ENCODE results near the gene MYMX.

The MYMX gene

DNA sequence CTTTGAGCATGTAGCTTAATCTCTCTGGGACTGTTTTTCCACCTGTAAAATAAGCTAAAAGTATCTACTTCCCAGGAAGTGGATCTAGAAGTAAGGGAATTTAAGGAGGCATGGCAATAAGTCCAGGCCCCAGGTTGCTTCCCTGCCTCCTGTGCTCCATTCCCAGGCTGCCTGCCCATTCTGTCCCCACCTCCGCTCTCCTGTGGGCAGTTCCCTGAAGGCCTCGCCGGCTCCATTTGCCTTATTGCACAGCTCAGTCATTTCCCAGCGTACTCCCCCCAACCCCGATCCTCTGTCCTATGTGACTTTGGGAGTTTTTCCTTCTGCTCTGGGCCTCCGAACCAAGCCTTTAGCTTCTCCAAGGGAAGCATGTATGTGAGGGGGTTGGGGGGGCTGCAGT, 11.3 kb downstream of the MYMX start:
- ChIA-PET CTCF (interaction anchor here (0.5 to 11.1 kb wide), 8 partner anchors 8 to 128 kb away, joined by 3 to 148 read pairs (median 6); no protein-coding TSS in a partner anchor), POLR2A (interaction anchor here (0.6 to 2.0 kb wide), 3 partner anchors 9 to 21 kb away, joined by 4 to 14 read pairs (median 4); partner anchors contain the start of gene HSP90AB1)
- no peak for TF ChIP-seq PRDM1 (tag by site-specific recombination; IDR thresholded peaks at IDR 0.05)
- Histone ChIP-seq H3K27ac (ENCODE audit: extremely low read depth, low read depth, low read length) (no peak overlapping the region), H3K36me3 (ENCODE audit: control insufficient read depth in 2 of 2, insufficient read depth in 1 of 2, low read length in 2 of 2) (peaks cover 0 to 47% of the 10 kb centered on the region in 2 experiments; a peak in 2 of 3 replicates), H3K4me3 (ENCODE audit: low read depth, low read length) (no peak overlapping the region), H3K4me1 (ENCODE audit: control insufficient read depth, insufficient read depth, low read length) (peaks cover 13% of the 10 kb centered on the region), H3K9me3 (ENCODE audit: control insufficient read depth, insufficient read depth, low read depth, low read length) (no peaks in the 10 kb centered on the region)

DNA sequence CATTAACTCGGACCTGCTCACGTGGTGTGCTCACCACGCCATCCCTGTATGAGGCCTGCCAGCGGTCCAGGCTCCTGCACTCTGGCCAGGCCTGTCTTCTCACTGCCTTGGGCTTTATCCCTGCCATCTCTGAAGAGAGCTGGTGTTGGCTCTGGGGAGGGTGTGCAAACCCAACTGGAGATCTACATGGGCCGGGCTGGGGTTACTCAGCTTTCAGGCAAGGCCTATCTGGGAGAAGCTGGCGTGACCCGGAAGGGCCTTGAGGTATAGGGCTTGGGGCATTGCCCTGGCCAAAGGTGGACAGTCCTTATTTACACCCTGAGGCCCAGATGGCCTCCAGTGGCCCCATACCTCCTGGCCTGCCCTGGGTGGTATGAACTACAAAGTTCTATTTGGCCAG, 11.7 kb downstream of the MYMX start:
- Histone ChIP-seq H3K4me3 (ENCODE audit: low read depth, low read length) (no peak overlapping the region), H3K9me3 (ENCODE audit: control insufficient read depth, insufficient read depth, low read depth, low read length) (no peaks in the 10 kb centered on the region), H3K36me3 (ENCODE audit: control insufficient read depth in 2 of 2, insufficient read depth in 1 of 2, low read length in 2 of 2) (peaks cover 0 to 51% of the 10 kb centered on the region in 2 experiments; a peak in 2 of 3 replicates), H3K4me1 (ENCODE audit: control insufficient read depth, insufficient read depth, low read length) (peaks cover 13% of the 10 kb centered on the region), H3K27ac (ENCODE audit: extremely low read depth, low read depth, low read length) (no peak overlapping the region)
- POLR2A ChIA-PET = interaction anchor here (0.6 to 1.3 kb wide), 2 partner anchors 9 to 20 kb away, joined by 4 read pairs; no protein-coding TSS in a partner anchor
- TF ChIP-seq OVOL3 (tag by site-specific recombination; IDR thresholded peaks at IDR 0.05) (no peak), ZNF202 (tag by site-specific recombination; IDR thresholded peaks at IDR 0.05; ENCODE audit: borderline replicate concordance) (no peak), ZNF223 (tag by site-specific recombination; IDR thresholded peaks at IDR 0.05) (no peak), ZNF660 (tag by site-specific recombination; IDR thresholded peaks at IDR 0.05) (no peak), ZXDB (tag by site-specific recombination; IDR thresholded peaks at IDR 0.05) (no peak), ZFHX2 (tag by site-specific recombination; conservative IDR thresholded peaks at IDR 0.05) (no peak), ZNF785 (tag by site-specific recombination; IDR thresholded peaks at IDR 0.05) (no peak), ZBTB17 (tag by site-specific recombination; IDR thresholded peaks at IDR 0.05) (no peak), HOXA7 (CRISPR knock-in tag; IDR thresholded peaks at IDR 0.05; ENCODE audit: borderline replicate concordance) (no peak)
- TF ChIP-seq, protein P1, sequence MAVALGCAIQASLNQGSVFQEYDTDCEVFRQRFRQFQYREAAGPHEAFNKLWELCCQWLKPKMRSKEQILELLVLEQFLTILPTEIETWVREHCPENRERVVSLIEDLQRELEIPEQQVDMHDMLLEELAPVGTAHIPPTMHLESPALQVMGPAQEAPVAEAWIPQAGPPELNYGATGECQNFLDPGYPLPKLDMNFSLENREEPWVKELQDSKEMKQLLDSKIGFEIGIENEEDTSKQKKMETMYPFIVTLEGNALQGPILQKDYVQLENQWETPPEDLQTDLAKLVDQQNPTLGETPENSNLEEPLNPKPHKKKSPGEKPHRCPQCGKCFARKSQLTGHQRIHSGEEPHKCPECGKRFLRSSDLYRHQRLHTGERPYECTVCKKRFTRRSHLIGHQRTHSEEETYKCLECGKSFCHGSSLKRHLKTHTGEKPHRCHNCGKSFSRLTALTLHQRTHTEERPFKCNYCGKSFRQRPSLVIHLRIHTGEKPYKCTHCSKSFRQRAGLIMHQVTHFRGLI (tag by site-specific recombination; IDR thresholded peaks at IDR 0.05) = no peak
- TF ChIP-seq, protein P2, sequence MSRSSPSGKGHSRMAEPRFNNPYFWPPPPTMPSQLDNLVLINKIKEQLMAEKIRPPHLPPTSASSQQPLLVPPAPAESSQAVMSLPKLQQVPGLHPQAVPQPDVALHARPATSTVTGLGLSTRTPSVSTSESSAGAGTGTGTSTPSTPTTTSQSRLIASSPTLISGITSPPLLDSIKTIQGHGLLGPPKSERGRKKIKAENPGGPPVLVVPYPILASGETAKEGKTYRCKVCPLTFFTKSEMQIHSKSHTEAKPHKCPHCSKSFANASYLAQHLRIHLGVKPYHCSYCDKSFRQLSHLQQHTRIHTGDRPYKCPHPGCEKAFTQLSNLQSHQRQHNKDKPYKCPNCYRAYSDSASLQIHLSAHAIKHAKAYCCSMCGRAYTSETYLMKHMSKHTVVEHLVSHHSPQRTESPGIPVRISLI (tag by site-specific recombination; IDR thresholded peaks at IDR 0.05) = no peak
- TF ChIP-seq, protein P3, sequence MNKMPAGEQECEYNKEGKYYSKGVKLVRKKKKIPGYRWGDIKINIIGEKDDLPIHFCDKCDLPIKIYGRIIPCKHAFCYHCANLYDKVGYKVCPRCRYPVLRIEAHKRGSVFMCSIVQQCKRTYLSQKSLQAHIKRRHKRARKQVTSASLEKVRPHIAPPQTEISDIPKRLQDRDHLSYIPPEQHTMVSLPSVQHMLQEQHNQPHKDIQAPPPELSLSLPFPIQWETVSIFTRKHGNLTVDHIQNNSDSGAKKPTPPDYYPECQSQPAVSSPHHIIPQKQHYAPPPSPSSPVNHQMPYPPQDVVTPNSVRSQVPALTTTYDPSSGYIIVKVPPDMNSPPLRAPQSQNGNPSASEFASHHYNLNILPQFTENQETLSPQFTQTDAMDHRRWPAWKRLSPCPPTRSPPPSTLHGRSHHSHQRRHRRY (tag by site-specific recombination; IDR thresholded peaks at IDR 0.05) = no peak
- CTCF ChIA-PET = interaction anchor here (0.9 to 11.1 kb wide), 4 partner anchors 8 to 55 kb away, joined by 3 to 148 read pairs (median 12); no protein-coding TSS in a partner anchor

DNA sequence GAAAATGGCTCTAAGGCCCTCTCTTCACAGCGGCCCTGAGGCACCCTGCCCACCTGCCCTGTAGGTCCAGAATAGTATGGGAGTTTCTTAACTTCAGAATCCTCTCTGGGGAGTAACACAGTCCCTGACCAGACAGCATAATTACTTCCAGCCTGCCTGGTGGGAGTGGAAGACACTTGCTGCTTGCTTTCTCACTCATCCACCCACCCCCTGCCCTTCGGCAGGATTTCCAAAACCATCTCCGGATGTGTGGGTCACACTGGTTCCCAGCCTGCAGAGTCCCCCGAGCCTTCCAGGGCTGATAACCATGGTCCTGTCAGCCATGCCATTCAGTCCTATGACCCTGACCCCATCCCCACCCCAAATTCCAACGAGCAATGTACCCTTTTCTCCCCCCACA, 12.1 kb downstream of the MYMX start:
- TF ChIP-seq ZNF514 (tag by site-specific recombination; IDR thresholded peaks at IDR 0.05) = no peak
- no peak for TF ChIP-seq OSR2 (tag by site-specific recombination; IDR thresholded peaks at IDR 0.05)
- no peak for TF ChIP-seq ZNF354C (tag by site-specific recombination; IDR thresholded peaks at IDR 0.05; ENCODE audit: borderline replicate concordance, low read depth)
- no peak for TF ChIP-seq ZNF214 (tag by site-specific recombination; IDR thresholded peaks at IDR 0.05; ENCODE audit: borderline replicate concordance)
- TF ChIP-seq, protein P4, sequence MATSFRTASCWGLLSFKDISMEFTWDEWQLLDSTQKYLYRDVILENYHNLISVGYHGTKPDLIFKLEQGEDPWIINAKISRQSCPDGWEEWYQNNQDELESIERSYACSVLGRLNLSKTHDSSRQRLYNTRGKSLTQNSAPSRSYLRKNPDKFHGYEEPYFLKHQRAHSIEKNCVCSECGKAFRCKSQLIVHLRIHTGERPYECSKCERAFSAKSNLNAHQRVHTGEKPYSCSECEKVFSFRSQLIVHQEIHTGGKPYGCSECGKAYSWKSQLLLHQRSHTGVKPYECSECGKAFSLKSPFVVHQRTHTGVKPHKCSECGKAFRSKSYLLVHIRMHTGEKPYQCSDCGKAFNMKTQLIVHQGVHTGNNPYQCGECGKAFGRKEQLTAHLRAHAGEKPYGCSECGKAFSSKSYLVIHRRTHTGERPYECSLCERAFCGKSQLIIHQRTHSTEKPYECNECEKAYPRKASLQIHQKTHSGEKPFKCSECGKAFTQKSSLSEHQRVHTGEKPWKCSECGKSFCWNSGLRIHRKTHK (tag by site-specific recombination; IDR thresholded peaks at IDR 0.05) = no peak
- no peak for TF ChIP-seq ZNF544 (tag by site-specific recombination; IDR thresholded peaks at IDR 0.05)
- no peak for TF ChIP-seq ZNF623 (tag by site-specific recombination; IDR thresholded peaks at IDR 0.05)
- no peak for TF ChIP-seq ZNF202 (tag by site-specific recombination; IDR thresholded peaks at IDR 0.05; ENCODE audit: borderline replicate concordance)
- H3K36me3 ChIP-seq (ENCODE audit: control insufficient read depth in 2 of 2, insufficient read depth in 1 of 2, low read length in 2 of 2) = peaks cover 3 to 55% of the 10 kb centered on the region in 2 experiments; a peak in 2 of 3 replicates
- no peaks in the 10 kb centered on the region for H3K9me3 ChIP-seq (ENCODE audit: control insufficient read depth, insufficient read depth, low read depth, low read length)
- H3K4me1 ChIP-seq (ENCODE audit: control insufficient read depth, insufficient read depth, low read length) = peaks cover 13% of the 10 kb centered on the region
- no peak overlapping the region for H3K27ac ChIP-seq (ENCODE audit: extremely low read depth, low read depth, low read length)
- ChIA-PET CTCF (interaction anchor here (2.1 to 11.1 kb wide), 3 partner anchors 8 to 56 kb away, joined by 8 to 148 read pairs (median 15); no protein-coding TSS in a partner anchor), POLR2A (no interaction called here)
- H3K4me3 ChIP-seq (ENCODE audit: low read depth, low read length) = no peak overlapping the region

Measured in HEK293 (cell line).